ENCODE results near the gene AHSG. TPM values are rescaled to one million over a fixed set of nuclear protein-coding genes. Genes with fewer than 3 reads are reported as not detected.

Gene AHSG
- total and polyA plus RNA-seq, 2 donors (not counting 1 experiment from before 2014, with no cell fraction given): not detected

DNA sequence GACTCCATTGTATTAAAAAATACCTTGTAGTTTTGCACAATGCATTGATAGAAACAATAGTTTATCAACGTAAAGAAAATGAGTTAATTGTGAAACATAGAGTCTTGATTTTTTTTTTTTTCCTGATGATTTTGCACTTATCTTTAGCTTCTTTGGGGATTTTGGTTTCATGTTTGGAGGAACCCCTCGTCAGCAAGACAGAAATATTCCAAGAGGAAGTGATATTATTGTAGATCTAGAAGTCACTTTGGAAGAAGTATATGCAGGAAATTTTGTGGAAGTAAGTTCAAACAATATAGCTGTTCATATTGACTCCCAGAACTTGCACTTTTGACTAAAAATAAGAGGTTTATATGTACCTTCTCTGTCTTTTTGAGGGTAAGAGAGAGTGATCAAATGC, 35.3 kb upstream of the AHSG start:
- DNase-seq (no peak), ATAC-seq (ENCODE audit: low read depth) (no peak)
- Mint-ChIP-seq H3K4me3 (no peak overlapping the region), H3K27ac (no peak overlapping the region), H3K4me1 (peaks cover 7% of the 10 kb centered on the region), H3K27me3 (no peaks in the 10 kb centered on the region), H3K9me3 (ENCODE audit: insufficient read depth) (no peaks in the 10 kb centered on the region)
- TF ChIP-seq EZH2 (IDR thresholded peaks at IDR 0.05; ENCODE audit: borderline replicate concordance, insufficient read depth, low read depth, low read length, poor library complexity, severe bottlenecking): no peak
- TF ChIP-seq, protein P1, sequence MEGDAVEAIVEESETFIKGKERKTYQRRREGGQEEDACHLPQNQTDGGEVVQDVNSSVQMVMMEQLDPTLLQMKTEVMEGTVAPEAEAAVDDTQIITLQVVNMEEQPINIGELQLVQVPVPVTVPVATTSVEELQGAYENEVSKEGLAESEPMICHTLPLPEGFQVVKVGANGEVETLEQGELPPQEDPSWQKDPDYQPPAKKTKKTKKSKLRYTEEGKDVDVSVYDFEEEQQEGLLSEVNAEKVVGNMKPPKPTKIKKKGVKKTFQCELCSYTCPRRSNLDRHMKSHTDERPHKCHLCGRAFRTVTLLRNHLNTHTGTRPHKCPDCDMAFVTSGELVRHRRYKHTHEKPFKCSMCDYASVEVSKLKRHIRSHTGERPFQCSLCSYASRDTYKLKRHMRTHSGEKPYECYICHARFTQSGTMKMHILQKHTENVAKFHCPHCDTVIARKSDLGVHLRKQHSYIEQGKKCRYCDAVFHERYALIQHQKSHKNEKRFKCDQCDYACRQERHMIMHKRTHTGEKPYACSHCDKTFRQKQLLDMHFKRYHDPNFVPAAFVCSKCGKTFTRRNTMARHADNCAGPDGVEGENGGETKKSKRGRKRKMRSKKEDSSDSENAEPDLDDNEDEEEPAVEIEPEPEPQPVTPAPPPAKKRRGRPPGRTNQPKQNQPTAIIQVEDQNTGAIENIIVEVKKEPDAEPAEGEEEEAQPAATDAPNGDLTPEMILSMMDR (IDR thresholded peaks at IDR 0.05): no peak
- WGBS (ENCODE audit: insufficient coverage): 60% methylated on average over 1 of the region's 2 CpGs
- no peaks in the 10 kb centered on the region for H3K9me3 ChIP-seq (ENCODE audit: control extremely low read depth in 1 of 3, control insufficient read depth in 2 of 3, insufficient read depth in 1 of 3, low read length in 2 of 3)
- H3K4me3 ChIP-seq (ENCODE audit: control extremely low read depth in 1 of 5, extremely low read depth in 1 of 5, insufficient read depth in 1 of 5, low read depth in 2 of 5, low read length in 4 of 5): no peak overlapping the region
- no peak overlapping the region for H2AFZ ChIP-seq (ENCODE audit: insufficient read depth, low read depth, low read length, poor library complexity, severe bottlenecking)
- ChIA-PET POLR2A (no interaction called here), CTCF (interaction anchor here (0.9 to 1.2 kb wide), 3 partner anchors 37 to 319 kb away, joined by 3 to 4 read pairs (median 3); no protein-coding TSS in a partner anchor)
- intact Hi-C loops (cut with micrococcal nuclease): loop anchor here (10.0 kb wide), 1 partner anchor 437 kb away; no protein-coding TSS in a partner anchor
- no peaks in the 10 kb centered on the region for H3K4me1 ChIP-seq (ENCODE audit: control insufficient read depth in 2 of 2, insufficient read depth in 2 of 2, low read length in 2 of 2)
- H3K27me3 ChIP-seq (replicated peaks in 1 of 4; ENCODE audit: control extremely low read depth in 1 of 4, control insufficient read depth in 3 of 4, insufficient read depth in 4 of 4, low read length in 3 of 4): no peaks in the 10 kb centered on the region
- no peak overlapping the region for H3K27ac ChIP-seq (ENCODE audit: low read length in 2 of 2)
- no peak overlapping the region for H3K4me2 ChIP-seq (replicated peaks; ENCODE audit: low read depth, low read length, poor library complexity, severe bottlenecking)
- no peak overlapping the region for H3K9ac ChIP-seq (ENCODE audit: low read length)
- H3K36me3 ChIP-seq (replicated peaks in 1 of 2; ENCODE audit: control extremely low read depth in 1 of 2, control insufficient read depth in 1 of 2, extremely low read depth in 1 of 2, insufficient read depth in 2 of 2, low read length in 1 of 2): peaks cover 38 to 82% of the 10 kb centered on the region in 2 experiments
- peaks cover 36% of the 10 kb centered on the region for H3K79me2 ChIP-seq (ENCODE audit: control insufficient read depth, insufficient read depth, low read length)
- no peaks in the 10 kb centered on the region for H4K20me1 ChIP-seq (ENCODE audit: control insufficient read depth, insufficient read depth, low read length, poor library complexity, severe bottlenecking)

DNA sequence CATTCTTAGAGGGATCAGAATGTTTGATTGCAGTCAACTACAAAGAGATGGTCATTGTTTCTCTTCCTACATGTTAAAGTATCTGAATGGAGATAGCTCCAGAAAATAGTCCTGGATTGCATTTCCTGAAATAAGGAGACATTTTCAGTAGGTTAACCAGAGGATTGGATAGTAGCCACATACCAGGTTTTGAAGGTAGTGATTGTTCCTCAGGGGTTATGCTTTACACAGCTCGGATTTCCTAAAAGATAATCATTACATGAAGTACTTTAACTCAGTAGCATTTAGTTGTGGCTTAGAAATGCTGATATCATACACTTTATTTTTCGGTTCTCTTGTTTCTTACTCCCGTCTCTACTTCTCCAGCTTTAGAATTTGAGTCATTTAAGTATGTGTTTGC, 32.1 kb upstream of the AHSG start:
- no peaks in the 10 kb centered on the region for H3K9me3 ChIP-seq (ENCODE audit: control extremely low read depth in 1 of 3, control insufficient read depth in 2 of 3, insufficient read depth in 1 of 3, low read length in 2 of 3)
- ATAC-seq (ENCODE audit: low read depth) (no peak), DNase-seq (no peak)
- H3K27ac ChIP-seq (ENCODE audit: low read length in 2 of 2): no peak overlapping the region
- Mint-ChIP-seq H3K27ac (no peak overlapping the region), H3K27me3 (no peaks in the 10 kb centered on the region), H3K9me3 (ENCODE audit: insufficient read depth) (no peaks in the 10 kb centered on the region), H3K4me1 (no peaks in the 10 kb centered on the region), H3K4me3 (no peak overlapping the region)
- H3K4me2 ChIP-seq (replicated peaks; ENCODE audit: low read depth, low read length, poor library complexity, severe bottlenecking): no peak overlapping the region
- ChIA-PET POLR2A (no interaction called here), CTCF (interaction anchor here (1.4 kb wide), 1 partner anchor 10 kb away, joined by 3 read pairs; the partner anchor contains the start of gene DNAJB11)
- H3K79me2 ChIP-seq (ENCODE audit: control insufficient read depth, insufficient read depth, low read length): peaks cover 7% of the 10 kb centered on the region
- intact Hi-C loops (cut with micrococcal nuclease): no loop called here
- no peaks in the 10 kb centered on the region for H3K27me3 ChIP-seq (replicated peaks in 1 of 4; ENCODE audit: control extremely low read depth in 1 of 4, control insufficient read depth in 3 of 4, insufficient read depth in 4 of 4, low read length in 3 of 4)
- no CpG with 5 or more reads among the region's 3 CpGs for WGBS (ENCODE audit: insufficient coverage)
- no peaks in the 10 kb centered on the region for H4K20me1 ChIP-seq (ENCODE audit: control insufficient read depth, insufficient read depth, low read length, poor library complexity, severe bottlenecking)
- no peak overlapping the region for H2AFZ ChIP-seq (ENCODE audit: insufficient read depth, low read depth, low read length, poor library complexity, severe bottlenecking)
- H3K36me3 ChIP-seq (replicated peaks in 1 of 2; ENCODE audit: control extremely low read depth in 1 of 2, control insufficient read depth in 1 of 2, extremely low read depth in 1 of 2, insufficient read depth in 2 of 2, low read length in 1 of 2): peaks cover 59 to 92% of the 10 kb centered on the region in 2 experiments
- TF ChIP-seq EZH2 (IDR thresholded peaks at IDR 0.05; ENCODE audit: borderline replicate concordance, insufficient read depth, low read depth, low read length, poor library complexity, severe bottlenecking): no peak
- TF ChIP-seq, protein P1 (IDR thresholded peaks at IDR 0.05): no peak
- no peaks in the 10 kb centered on the region for H3K4me1 ChIP-seq (ENCODE audit: control insufficient read depth in 2 of 2, insufficient read depth in 2 of 2, low read length in 2 of 2)
- no peak overlapping the region for H3K9ac ChIP-seq (ENCODE audit: low read length)
- H3K4me3 ChIP-seq (ENCODE audit: control extremely low read depth in 1 of 5, extremely low read depth in 1 of 5, insufficient read depth in 1 of 5, low read depth in 2 of 5, low read length in 4 of 5): no peak overlapping the region

Data from B cell (primary cell).